Adrenal gland (tissue), 5 donors: ENCODE results near the gene DLGAP4.

Experiments used
- POLR2A ChIP-seq, 2 donors: fragments of 450-650 bp; IDR thresholded peaks; one replicate each; pipeline ENCODE4 v1.6.1; 2017; ENCODE audit warnings: antibody characterized with exemption in 2 of 2, mild to moderate bottlenecking in 2 of 2, moderate library complexity in 1 of 2
- TF ChIP-seq, protein P1 (sequence below), 6 experiments: fragments of 450-650 bp in 4 of 6; fragments of 200-600 bp in 2 of 6; sonication (generic) in 1 of 6; IDR thresholded peaks; 1 replicate in 5 of 6; 2 replicates in 1 of 6; pipeline versions ENCODE4 v1.5.1 to v1.8.0; 2016 to 2021; ENCODE audit warnings: antibody characterized with exemption in 6 of 6, mild to moderate bottlenecking in 2 of 6, moderate library complexity in 1 of 6
- donor health status: DM: no; HTN: no; CAD: no.

DNA sequence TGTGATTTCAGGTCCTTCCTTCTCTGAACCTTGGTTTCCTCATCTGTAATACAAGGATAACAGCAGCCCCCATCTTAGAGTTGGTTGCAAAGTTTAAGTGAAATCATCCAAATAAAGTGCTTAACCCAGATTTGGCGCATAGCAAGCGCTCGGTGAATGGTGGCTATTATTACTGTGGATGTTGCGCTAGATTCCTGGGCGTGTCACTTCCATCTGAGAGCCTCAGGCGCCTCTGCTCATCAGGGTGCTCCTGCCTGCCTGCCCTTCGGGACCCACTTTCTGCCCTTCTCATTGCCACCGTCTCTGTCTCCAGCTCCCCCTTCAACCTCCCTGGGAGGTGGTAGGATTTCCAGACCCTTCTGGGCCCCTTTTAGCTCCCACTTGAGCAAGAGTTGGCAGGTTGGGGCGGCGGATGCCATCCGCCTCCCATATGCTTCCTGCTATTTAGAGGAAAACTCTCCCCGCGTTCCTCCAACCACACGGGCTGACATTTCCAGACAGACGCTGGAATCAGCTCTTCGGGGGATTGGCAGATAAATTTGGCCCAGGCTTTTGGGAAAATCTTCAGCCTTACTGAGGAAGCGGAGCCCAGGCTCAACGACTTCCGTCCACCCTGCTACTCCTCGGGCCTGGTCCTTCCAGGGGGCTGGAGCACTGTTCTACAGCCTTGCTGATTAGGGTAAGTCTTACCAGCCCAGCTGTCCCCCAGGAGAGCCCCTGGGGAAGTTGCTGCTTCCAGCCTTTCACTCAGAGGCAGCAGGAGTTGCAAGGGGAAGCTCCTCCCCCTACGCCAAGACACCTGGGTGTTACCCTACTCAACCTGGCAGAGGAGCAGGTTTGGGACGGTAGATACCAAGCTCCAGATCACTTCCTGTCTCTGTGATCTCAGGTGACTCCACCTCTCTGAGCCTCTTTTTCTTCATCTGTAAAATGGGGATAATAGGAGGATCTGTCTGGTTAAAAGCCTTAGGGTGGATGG lies 71.5 kb downstream of the DLGAP4 start:
- TF ChIP-seq, protein P1, sequence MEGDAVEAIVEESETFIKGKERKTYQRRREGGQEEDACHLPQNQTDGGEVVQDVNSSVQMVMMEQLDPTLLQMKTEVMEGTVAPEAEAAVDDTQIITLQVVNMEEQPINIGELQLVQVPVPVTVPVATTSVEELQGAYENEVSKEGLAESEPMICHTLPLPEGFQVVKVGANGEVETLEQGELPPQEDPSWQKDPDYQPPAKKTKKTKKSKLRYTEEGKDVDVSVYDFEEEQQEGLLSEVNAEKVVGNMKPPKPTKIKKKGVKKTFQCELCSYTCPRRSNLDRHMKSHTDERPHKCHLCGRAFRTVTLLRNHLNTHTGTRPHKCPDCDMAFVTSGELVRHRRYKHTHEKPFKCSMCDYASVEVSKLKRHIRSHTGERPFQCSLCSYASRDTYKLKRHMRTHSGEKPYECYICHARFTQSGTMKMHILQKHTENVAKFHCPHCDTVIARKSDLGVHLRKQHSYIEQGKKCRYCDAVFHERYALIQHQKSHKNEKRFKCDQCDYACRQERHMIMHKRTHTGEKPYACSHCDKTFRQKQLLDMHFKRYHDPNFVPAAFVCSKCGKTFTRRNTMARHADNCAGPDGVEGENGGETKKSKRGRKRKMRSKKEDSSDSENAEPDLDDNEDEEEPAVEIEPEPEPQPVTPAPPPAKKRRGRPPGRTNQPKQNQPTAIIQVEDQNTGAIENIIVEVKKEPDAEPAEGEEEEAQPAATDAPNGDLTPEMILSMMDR (IDR thresholded peaks at IDR 0.05), result no peak
- no peak for TF ChIP-seq POLR2A (IDR thresholded peaks at IDR 0.05)
